Stimulated activated naive CD8-positive, alpha-beta T cell treated with anti-CD3 and anti-CD28 coated beads, Interleukin-15, Interleukin-2, amounts not matched to agents 100 U/mL and 50 U/mL, for 24 hours (primary cell): ENCODE data around the gene PPAN.

Experiments used
- ATAC-seq: fragments of 150-1000 bp; cut with Tn5 transposase; one replicate; pipeline ENCODE4 v1.10.0; 2021
- DNase-seq: peaks from one replicate; pipeline ENCODE4 v3.0.0; 2021

Gene PPAN

DNA sequence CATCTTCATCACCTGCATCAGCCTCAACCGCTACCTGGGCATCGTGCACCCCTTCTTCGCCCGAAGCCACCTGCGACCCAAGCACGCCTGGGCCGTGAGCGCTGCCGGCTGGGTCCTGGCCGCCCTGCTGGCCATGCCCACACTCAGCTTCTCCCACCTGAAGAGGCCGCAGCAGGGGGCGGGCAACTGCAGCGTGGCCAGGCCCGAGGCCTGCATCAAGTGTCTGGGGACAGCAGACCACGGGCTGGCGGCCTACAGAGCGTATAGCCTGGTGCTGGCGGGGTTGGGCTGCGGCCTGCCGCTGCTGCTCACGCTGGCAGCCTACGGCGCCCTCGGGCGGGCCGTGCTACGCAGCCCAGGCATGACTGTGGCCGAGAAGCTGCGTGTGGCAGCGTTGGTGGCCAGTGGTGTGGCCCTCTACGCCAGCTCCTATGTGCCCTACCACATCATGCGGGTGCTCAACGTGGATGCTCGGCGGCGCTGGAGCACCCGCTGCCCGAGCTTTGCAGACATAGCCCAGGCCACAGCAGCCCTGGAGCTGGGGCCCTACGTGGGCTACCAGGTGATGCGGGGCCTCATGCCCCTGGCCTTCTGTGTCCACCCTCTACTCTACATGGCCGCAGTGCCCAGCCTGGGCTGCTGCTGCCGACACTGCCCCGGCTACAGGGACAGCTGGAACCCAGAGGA, 7.9 kb downstream of the PPAN start:
- DNase-seq (peak; percentile 32), ATAC-seq (peak; percentile 2)

DNA sequence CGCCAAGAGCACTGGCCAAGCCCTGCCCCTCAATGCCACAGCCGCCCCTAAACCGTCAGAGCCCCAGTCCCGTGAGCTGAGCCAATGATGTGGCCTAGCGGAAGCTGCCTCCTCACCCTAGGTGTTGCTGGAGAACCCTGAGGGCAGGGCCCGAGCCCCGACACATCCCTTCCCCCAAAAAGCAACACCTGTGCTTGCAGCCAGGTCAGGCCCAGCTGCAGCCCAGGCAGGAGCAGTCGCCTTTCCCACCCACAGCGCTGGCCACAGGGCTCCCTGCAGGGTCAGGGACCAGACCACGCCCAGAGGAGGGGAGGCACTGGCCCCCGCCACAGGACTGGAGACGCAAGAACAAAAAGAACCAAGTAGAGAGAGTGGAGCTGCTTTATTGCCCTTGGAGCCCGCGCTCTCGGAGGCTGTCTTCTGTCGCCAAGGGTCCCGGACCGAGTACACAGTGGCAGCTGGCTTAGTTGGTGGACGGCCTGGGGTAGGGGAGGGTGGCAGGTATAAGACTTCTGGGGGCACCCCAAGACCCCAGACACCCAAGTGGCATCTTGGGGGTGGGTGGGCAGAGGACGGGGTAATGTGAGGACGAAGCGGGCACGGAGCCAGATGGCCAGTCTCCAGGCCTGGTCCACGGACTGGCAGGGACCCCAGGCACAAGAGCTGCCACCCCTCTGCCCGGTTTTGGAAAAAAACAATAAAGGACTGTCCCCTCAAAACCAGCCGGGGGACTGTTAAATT, 8.7 kb downstream of the PPAN start:
- DNase-seq (peak; percentile 51), ATAC-seq (peak; percentile 0)

DNA sequence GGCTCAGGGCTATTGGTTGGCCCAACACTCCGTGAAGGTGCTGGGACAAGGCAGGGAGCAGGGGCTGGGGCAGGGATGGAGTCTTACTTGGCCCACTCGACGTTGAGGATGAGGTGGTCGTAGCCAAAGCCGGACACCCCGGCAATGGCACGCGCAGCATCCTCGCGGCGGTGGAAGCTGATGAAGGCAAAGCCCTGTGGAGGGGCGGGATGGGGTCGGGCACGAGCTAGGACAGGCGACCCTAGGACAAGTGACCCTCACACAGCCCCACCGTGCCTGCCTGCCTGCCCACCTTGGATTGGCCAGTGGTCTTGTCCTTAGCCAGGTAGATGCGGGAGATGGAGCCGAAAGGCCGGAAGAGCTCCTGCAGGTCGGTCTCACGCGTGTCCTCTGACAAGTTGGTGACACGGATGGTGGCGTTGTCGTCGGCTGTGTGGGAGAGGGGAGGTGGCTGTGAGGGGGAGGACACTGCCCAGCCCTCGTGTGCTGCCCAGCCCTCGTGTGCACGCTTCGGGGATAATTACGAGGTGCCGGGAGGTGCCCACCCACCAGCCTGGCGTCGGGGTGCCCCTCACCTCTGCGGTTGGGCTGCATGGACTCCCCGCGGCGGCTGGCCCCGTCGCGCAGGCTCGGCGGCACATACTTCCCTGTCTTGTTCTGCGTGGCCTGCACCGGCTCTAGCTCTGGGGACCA, 9.4 kb downstream of the PPAN start:
- DNase-seq (peak; percentile 33), ATAC-seq (no peak)

DNA sequence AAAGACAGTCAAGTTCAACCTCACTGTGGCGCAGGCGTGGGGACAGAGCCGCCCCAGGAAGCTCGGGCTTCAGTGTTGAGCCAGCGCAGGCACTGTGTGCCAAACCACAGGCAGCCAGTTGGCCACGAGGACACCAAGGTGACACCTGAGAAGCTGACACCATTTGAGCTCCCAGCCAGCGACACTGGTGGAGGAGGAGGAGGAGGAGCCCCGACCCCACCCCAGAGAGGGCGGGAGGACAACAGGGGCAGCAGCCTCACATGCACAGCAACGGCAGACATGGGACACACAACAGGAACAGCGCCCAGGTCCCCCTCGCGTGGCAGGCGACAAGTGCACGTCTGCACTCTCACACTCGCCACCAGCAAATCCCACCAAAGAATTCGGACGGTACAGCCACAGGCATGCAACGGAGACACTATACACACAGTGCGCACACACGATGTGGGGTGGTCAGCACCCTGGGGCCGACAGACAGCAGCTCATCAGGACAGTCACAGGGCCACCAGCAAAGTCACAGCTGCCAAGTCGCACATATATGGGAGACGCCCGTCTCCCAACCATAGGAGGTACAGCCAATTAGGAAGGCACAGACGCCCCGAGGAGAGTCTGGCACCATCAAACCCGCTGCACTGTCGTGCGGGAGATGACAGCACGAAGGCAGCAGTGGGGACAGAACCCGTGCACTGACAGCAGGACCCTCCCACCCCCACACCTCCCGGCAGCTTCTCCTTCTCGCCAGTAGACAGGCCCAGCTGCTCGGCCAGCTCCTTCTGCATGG, 10.1 kb downstream of the PPAN start:
- DNase-seq: peak; percentile 36
- no peak for ATAC-seq

DNA sequence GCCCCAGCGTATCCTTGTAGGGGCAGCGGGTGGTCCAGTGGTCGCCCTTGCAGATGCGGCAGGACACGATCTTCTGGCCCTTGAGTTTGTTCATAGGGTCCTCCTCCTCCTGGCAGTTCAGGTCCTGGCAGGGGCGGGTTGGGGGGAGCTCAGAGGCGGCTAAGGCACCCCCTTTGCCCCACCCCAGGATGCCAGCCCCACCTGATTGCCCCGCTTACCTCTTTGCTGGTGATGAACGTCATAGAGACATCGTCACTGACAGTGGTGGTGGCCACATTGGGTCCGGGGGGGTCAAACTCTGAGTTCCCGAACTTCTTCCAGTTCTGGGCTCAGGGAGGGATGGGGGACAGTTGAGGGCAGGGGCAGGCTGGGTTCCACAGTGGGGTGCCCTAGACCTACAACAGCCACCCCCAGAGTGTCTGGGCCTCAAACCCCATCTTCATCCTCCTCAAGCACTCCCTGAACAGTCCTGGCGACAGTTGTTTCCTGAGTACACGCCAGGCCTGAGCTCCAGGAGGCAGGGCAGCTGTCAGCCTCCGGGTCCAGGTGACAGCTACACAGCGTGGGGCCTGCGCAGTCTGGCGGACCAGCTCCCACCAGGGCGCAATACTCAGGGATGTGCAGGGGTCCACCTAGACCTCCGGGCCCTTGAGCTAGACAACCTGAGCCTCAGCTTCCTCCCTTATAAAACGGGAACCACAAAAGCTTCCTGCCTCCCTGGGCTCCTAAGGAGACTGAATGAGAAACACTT, 10.9 kb downstream of the PPAN start:
- no peak for ATAC-seq
- DNase-seq: no peak

DNA sequence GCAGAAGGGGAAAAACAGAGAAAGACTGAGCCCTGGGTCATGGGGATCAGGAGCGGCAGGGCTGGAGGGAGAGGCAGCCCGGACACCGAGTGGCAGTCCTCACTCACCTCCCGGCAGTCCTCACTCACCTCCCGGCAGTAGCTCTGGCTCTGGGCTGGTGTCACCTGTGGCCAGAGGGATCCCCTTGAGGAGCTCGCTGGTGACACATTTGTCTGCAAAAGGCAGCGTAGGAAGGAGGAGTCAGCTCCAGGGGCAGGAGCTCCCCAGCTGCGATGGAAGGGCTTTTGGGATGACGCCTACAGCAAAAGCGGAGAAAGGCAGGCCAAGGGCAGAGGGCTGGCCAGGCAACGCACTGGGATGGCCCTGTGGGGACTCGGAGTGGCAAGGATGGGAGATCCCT, 12.8 kb downstream of the PPAN start:
- DNase-seq: no peak
- ATAC-seq: no peak

DNA sequence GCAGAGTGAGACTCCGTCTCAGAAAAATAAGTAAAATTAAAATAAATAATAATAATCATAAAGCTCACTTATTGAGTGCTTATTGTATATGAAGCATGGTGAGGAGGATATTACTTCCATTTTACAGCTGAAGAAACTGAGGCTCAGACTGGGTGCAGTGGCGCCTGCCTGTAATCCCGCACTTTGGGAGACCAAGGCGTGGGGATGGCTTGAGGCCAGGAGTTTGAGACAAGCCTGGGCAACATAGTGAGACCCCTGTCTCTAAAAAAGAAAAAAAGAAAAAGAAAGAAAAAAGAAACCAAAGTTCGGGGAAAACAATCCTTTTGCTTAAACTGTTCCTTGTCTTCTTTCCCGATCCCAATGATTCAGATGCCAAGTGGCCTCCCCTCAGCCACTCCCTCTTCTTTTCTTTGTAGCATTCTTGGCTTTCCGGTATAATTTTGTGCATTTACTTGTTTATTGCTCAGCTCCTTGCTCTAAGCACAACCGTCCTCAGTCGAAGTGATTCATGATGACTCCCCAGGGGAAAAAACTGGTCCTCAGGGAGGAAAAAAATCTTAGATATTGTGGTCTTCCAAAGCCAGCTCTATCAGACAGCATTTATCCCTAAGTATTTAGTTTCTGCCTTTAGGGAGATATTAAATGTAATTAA, 14.5 kb downstream of the PPAN start:
- ATAC-seq (no peak), DNase-seq (no peak)

DNA sequence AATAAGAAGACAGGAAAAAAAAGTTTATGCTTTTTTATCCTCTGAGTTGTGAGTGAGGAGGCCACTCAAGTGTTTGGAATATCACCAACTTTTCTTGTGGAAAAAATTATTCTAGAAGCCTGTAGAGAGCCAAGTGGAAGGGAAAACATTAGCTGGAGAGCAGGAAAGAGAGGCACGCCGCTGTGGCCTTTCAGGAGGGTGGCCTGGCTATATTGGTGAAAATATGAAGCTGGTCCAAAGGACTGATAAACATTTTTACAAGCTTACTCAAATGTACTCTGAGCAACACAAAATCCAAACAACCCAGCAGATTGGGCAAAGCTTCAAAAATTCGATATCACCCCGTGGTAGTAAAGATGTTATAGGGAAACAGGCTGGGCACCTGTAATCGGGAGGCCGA, 15.9 kb downstream of the PPAN start:
- no peak for ATAC-seq
- DNase-seq: no peak

DNA sequence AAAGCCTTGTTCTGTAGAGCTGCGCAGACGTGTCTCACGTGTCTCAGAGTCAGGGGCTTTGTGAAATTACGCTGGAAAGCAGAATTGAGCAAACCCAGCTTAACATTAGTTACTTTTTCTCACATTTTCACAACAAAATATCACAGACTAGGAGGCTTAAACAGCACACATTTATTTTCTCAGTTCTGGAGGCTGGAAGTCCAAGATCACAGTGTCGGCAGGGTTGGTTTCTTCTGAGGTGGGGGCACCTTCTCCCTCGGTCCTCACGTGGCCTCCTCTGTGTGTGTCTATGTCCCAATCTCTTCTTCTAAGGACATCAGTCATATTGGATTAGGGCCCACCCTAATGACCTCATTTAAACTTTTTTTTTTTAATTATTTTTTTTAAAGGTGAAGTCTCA, 18.3 kb downstream of the PPAN start:
- no peak for DNase-seq
- no peak for ATAC-seq

DNA sequence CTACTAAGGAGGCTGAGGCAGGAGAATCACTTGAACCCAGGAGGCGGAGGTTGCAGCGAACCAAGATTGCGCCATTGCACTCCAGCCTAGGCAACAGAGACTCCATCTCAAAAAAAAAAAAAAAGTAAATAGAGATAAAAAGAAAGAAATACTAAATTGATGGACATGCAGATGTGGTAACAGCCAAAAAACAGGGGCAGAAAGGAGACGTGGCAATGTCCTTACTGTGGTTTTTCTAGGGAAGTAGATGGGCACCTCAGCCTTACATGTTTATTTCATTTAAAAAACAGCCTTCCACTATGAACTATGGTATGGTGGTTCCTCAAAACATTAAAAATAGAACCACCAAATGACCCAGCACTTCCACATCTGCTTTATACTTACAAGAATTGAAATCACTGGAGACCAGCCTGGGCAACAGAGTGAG, 20.1 kb downstream of the PPAN start:
- no peak for ATAC-seq
- no peak for DNase-seq

DNA sequence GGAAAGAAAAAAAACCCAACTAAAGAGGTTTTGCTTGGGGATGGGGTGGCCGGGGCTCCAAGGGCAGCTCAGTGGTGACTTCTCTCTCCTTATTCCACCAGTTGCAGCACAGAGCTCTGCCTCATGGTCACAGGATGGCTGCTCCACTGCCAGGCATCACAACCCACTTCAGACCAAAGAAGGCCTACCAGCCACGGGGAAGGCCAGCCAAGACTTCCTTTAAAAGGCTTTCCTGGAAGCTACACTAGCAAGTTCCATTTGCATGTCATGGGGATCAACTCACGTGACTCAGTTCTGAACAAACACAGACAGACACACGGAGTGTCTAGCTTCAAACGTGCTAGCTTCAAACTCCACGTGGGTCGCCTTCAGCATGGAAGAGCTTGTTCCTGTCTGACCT, 26.7 kb downstream of the PPAN start:
- DNase-seq (no peak), ATAC-seq (no peak)

DNA sequence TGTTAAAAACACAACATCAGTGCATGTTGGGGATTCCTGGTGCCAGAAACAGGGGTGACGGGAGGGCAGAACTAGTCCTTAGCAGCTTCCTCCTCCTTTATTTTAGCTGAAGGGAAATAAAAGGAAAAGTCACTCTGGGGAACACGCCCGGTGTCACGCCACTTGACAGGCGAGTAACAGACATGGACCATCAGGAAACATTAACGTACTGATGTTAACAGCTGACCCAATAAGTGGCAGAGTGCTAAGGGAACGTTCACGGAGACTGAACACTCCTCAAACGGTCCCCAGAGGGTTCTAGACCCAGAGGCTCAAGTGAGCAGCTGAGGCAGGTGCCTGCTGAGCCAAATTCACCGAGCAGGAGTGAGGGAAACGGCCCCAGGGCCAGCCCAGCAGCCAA, 27.4 kb downstream of the PPAN start:
- DNase-seq: no peak
- no peak for ATAC-seq

DNA sequence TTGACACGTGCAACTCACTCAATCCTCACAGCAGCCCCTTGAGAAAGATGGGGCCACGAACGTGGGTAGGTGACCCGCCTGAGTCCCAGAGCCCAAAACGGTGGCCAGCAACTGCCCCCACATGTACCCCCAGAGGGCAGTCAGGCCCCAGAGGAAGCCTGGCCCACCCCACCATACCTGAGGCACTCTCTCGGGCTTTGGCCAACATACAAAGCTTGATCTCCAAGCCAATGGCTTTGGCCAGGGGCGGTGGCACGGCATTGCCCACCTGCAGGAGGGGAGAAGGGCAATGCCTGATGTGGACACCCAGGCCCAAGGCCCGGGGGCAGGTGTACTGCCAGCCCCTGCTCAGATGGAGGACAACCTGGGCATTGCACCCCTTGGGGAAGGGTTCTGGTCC, 27.9 kb downstream of the PPAN start:
- ATAC-seq (no peak), DNase-seq (no peak)

DNA sequence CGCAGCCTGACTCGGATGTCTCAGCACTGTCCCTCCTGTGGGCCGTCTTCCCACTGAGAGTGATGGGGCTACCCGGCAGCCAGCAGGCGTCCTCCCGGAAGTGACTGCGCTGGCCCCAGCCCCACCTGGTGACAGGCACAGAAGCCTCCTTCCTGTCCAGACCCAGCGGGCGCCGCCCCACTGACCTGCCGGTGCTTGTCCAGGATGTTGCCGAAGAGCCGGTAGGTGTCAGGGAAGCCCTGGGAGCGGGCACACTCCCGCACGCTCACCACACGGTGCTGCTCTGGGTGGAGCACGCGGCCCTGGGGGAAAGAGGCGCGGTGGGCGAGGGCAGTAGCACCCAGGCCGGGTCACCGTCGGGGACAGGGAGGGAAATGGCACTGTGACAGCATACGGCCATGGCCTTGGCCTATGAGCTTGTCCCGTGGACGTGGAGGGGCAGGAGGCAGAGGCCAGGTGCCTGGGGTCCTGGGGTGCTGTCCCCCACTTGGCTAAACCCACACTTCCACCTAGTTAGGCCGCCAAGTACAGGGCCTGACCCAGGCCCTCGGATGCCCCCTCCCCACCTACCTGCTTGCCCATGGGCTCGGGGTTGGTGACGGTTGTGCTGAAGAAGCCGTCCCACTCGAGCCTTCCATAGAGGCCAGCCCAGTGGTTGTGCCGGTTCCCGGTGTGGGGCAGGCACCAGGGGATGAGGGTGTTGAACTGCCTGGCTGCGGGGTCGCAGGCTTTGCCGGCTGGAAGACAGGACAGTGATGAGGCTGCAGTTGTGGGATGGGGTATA, 29.6 kb downstream of the PPAN start:
- ATAC-seq (no peak), DNase-seq (no peak)

DNA sequence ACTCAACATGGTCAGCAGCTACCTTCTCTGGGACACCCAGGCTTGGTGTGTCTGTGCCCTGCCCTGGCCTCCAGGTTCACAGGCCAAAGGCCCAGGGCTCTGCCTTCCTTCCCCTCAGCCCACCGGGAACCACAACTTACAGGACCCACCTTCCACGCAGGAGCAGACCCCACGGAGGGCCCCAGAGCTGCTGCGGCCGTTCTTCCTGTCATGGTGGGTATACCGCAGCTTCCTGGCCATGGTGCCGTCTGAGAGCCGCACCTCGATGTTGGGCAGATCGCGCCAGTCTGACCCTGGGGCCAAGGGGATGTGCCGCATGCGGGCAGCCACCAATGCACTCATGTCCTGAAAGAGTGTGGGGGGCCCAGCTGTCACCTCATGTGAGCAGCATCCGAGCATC, 30.8 kb downstream of the PPAN start:
- DNase-seq (no peak), ATAC-seq (no peak)

DNA sequence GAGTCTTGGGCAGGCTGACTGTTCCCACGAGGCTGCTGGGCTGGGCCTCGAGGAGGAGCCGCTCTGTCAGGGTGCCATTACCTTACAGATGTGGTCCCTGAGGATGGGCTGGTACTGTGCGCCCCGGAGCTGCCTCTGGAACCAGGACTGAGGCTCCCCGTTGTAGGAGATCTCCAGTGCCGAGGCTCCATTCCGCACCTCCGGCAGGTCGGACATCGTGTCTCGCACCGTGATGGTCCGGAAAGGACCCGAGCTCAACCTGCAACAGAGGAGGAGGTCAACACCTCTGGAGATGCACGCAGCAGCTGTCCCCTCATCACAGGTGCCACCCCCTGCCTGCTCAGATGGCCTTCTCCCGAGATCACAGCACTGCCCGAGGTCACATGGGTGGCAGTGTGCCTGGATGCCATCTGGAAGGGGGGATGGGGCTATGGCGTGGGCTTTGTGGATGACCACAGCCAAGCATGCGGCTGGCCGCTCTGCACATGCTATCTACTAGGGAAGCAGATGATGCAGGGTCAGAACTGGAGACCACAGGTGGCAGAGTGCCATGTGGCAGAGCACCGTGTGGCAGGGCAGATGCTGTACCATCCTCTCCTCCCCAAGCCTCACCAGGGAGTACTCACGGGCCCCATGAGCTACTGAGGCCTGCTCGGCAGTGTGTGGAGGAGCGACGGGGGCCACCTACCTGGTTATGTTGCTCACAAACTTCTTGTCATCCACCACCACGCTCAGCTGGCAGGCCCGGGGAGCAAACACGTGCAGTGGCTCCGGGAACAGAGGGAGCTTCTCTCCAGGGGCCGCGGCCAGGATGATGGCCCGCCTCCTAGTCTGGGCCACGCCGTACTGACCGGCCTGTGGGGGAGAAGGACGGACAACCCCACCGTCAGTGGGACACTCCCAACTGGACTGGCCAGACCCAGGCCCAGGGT, 31.9 kb downstream of the PPAN start:
- DNase-seq (no peak), ATAC-seq (no peak)

DNA sequence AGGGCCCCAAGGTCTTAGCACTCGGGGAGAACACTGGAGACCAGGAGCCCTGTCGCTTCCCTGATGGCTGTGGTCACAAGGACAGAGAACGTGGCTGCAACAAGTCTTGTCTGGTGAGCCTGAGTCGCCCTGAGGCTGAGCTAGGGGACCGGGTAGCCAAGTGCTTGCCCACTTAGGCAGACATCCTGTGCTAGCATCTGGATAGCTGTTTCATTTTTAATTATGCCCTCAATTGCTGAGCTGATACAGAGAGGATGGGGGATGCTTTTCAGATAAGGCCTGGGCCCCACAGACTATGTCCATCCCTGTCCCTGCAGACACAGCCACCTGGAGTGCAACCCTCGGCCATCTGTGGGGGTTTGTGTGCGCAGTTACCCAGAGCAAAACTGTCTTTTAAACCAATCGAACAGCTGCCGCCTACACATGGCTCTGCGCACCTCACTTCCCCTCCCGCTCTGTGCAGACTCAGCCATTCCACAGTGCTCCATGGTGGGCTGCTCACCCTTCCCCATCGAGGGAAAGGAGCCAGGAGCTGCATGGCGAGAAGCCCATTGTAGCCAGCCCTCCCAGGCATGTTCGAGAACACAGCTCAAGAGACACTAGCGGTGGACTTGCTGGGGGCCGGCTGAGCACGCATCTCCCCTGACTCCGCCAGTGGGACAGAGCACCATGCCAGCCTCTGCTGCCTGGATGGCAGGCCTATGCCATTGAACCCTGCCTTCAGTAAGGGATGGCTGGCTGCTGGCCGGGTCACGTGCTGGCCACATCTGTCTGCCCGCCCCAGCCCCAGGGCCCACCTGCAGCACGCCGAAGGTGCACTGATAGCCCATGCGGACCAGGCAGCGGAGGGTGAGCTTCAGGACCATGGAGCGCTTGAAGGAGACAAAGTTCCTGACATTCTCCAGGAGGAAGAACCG, 33.0 kb downstream of the PPAN start:
- DNase-seq (no peak), ATAC-seq (no peak)

DNA sequence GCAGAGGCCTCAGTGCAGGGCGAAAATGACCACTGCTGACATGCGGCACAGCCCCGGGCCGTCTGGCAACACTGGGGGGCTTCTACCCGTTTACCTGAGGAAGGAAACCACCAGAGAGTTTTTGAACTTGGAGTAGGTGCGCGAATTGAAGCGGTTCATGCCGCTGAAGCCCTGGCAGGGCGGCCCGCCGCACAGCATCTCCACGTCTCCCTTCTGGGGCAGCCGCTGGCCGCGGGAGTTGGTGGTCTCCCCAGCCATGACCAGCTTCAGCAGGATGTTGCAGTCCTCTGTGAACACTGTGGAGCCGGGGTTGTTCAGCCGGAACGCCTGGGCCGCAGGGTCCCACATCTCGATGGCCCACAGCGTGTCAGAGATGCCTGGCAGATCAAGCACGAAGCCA, 33.8 kb downstream of the PPAN start:
- DNase-seq (no peak), ATAC-seq (no peak)
